ENCODE data around the gene MICU1. TPM values are rescaled to one million over a fixed set of nuclear protein-coding genes. Genes with fewer than 3 reads are reported as not detected.

The MICU1 gene
- total and polyA plus RNA-seq, 2 of the 13 experiments (the other 11 are each of a cell fraction or from before 2014, with no cell fraction given) = 32.5 to 56.1 TPM

DNA sequence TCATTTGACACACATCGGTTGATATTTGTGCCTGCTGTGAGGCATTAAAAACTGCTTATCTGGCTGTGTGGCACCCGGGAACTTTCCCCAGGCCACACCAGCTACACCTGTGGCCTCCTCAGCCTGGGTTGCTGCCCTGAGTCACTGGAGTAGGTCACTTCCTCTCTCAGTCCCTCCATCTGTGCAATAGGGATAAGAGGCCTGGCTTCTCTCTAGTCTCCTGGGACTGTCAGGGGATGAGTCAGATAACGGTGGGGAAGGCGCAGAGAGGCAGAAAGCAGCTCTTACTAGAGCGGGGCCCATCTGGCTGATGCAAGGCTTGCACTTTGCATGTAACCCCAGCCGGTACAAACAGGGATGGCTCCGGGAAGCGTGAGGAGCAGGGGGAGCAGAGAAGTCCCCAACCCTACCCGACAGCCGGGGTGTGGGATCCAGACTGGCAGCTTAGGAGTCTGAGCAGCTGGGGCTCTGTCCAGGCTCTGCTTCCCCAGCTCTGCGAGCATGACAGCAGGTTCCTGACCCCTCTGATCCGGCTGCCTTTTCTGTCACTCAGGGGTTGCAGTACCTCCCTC is 305.1 kb downstream of the MICU1 start (continued):
- TF ChIP-seq ZNF234 (CRISPR knock-in tag; conservative IDR thresholded peaks at IDR 0.05) (no peak), MED13 (CRISPR knock-in tag; IDR thresholded peaks at IDR 0.05) (no peak), CREB1 (IDR thresholded peaks at IDR 0.05) (no peak; the same call in 1 of the 2 replicates), CREB1 (CRISPR knock-in tag; IDR thresholded peaks at IDR 0.05) (no peak; the same call in 1 of the 2 replicates), PLRG1 (conservative IDR thresholded peaks at IDR 0.05) (no peak), NFE2L1 (CRISPR knock-in tag; IDR thresholded peaks at IDR 0.05; ENCODE audit: borderline replicate concordance) (no peak), ZBTB21 (CRISPR knock-in tag; IDR thresholded peaks at IDR 0.05) (no peak), ZNF619 (CRISPR knock-in tag; IDR thresholded peaks at IDR 0.05) (no peak; the same call in 1 of the 2 replicates), ZNF782 (CRISPR knock-in tag; IDR thresholded peaks at IDR 0.05; ENCODE audit: borderline replicate concordance) (no peak), RELA (CRISPR knock-in tag; IDR thresholded peaks at IDR 0.05) (no peak), XRCC5 (optimal IDR thresholded peaks at IDR 0.05; ENCODE audit: low read length) (peak; percentile 80), SPEN (CRISPR knock-in tag; IDR thresholded peaks at IDR 0.05; ENCODE audit: low read depth) (0 out of 2 replicates have a peak, but pooled peaks have one; percentile 38), ZFP82 (CRISPR knock-in tag; IDR thresholded peaks at IDR 0.05; ENCODE audit: borderline replicate concordance) (peak; percentile 65; the same call in 1 of the 2 replicates), NFE2L2 (IDR thresholded peaks at IDR 0.05; ENCODE audit: low read length) (0 out of 2 replicates have a peak, but pooled peaks have one; percentile 1)
- TF ChIP-seq, protein P1, sequence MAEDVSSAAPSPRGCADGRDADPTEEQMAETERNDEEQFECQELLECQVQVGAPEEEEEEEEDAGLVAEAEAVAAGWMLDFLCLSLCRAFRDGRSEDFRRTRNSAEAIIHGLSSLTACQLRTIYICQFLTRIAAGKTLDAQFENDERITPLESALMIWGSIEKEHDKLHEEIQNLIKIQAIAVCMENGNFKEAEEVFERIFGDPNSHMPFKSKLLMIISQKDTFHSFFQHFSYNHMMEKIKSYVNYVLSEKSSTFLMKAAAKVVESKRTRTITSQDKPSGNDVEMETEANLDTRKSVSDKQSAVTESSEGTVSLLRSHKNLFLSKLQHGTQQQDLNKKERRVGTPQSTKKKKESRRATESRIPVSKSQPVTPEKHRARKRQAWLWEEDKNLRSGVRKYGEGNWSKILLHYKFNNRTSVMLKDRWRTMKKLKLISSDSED (CRISPR knock-in tag; IDR thresholded peaks at IDR 0.05) = no peak
- TF ChIP-seq, protein P2, sequence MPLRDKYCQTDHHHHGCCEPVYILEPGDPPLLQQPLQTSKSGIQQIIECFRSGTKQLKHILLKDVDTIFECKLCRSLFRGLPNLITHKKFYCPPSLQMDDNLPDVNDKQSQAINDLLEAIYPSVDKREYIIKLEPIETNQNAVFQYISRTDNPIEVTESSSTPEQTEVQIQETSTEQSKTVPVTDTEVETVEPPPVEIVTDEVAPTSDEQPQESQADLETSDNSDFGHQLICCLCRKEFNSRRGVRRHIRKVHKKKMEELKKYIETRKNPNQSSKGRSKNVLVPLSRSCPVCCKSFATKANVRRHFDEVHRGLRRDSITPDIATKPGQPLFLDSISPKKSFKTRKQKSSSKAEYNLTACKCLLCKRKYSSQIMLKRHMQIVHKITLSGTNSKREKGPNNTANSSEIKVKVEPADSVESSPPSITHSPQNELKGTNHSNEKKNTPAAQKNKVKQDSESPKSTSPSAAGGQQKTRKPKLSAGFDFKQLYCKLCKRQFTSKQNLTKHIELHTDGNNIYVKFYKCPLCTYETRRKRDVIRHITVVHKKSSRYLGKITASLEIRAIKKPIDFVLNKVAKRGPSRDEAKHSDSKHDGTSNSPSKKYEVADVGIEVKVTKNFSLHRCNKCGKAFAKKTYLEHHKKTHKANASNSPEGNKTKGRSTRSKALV (CRISPR knock-in tag; IDR thresholded peaks at IDR 0.05) = 0 out of 2 replicates have a peak, but pooled peaks have one; percentile 35
- TF ChIP-seq, protein P3, sequence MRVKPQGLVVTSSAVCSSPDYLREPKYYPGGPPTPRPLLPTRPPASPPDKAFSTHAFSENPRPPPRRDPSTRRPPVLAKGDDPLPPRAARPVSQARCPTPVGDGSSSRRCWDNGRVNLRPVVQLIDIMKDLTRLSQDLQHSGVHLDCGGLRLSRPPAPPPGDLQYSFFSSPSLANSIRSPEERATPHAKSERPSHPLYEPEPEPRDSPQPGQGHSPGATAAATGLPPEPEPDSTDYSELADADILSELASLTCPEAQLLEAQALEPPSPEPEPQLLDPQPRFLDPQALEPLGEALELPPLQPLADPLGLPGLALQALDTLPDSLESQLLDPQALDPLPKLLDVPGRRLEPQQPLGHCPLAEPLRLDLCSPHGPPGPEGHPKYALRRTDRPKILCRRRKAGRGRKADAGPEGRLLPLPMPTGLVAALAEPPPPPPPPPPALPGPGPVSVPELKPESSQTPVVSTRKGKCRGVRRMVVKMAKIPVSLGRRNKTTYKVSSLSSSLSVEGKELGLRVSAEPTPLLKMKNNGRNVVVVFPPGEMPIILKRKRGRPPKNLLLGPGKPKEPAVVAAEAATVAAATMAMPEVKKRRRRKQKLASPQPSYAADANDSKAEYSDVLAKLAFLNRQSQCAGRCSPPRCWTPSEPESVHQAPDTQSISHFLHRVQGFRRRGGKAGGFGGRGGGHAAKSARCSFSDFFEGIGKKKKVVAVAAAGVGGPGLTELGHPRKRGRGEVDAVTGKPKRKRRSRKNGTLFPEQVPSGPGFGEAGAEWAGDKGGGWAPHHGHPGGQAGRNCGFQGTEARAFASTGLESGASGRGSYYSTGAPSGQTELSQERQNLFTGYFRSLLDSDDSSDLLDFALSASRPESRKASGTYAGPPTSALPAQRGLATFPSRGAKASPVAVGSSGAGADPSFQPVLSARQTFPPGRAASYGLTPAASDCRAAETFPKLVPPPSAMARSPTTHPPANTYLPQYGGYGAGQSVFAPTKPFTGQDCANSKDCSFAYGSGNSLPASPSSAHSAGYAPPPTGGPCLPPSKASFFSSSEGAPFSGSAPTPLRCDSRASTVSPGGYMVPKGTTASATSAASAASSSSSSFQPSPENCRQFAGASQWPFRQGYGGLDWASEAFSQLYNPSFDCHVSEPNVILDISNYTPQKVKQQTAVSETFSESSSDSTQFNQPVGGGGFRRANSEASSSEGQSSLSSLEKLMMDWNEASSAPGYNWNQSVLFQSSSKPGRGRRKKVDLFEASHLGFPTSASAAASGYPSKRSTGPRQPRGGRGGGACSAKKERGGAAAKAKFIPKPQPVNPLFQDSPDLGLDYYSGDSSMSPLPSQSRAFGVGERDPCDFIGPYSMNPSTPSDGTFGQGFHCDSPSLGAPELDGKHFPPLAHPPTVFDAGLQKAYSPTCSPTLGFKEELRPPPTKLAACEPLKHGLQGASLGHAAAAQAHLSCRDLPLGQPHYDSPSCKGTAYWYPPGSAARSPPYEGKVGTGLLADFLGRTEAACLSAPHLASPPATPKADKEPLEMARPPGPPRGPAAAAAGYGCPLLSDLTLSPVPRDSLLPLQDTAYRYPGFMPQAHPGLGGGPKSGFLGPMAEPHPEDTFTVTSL (CRISPR knock-in tag; IDR thresholded peaks at IDR 0.05; ENCODE audit: borderline replicate concordance) = peak; percentile 66; the same call in 1 of the 2 replicates
- TF ChIP-seq, protein P4, sequence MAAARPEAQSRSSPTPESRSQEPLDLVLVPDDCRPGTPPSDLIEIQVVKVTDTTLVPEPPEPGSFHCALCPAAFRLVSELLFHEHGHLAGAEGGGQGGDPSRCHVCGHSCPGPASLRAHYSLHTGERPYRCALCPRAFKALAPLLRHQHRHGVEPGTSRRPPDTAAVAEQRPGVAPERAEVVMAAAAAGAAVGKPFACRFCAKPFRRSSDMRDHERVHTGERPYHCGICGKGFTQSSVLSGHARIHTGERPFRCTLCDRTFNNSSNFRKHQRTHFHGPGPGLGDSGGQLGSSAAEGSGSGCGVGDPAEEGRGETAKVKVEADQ (CRISPR knock-in tag; IDR thresholded peaks at IDR 0.05; ENCODE audit: borderline replicate concordance) = no peak
- TF ChIP-seq, protein P5, sequence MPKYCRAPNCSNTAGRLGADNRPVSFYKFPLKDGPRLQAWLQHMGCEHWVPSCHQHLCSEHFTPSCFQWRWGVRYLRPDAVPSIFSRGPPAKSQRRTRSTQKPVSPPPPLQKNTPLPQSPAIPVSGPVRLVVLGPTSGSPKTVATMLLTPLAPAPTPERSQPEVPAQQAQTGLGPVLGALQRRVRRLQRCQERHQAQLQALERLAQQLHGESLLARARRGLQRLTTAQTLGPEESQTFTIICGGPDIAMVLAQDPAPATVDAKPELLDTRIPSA (CRISPR knock-in tag; IDR thresholded peaks at IDR 0.05; ENCODE audit: borderline replicate concordance) = no peak
- TF ChIP-seq, protein P6, sequence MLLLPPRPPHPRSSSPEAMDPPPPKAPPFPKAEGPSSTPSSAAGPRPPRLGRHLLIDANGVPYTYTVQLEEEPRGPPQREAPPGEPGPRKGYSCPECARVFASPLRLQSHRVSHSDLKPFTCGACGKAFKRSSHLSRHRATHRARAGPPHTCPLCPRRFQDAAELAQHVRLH (CRISPR knock-in tag; IDR thresholded peaks at IDR 0.05; ENCODE audit: borderline replicate concordance, low read depth) = no peak

Measured in HepG2 (cell line).